NCI-H2196 (cell line): Measurements from ENCODE around the gene SPACA9.

Experiments used
- DNase-seq: peaks from one replicate; lab custom pipeline; 2025; ENCODE audit not compliant: unreplicated experiment; lab: John Stamatoyannopoulos, UW

Gene SPACA9

GRCh38 chr9:132862533-132862932 lies 16.2 kb upstream of the SPACA9 start:
- DNase-seq = no peak

GRCh38 chr9:132863096-132863495 lies 15.6 kb upstream of the SPACA9 start:
- DNase-seq = no peak

GRCh38 chr9:132864277-132864676 lies 14.4 kb upstream of the SPACA9 start:
- DNase-seq = no peak

- DNase-seq = no peak
Observed at GRCh38 chr9:132864691-132865090, 14.0 kb upstream of the SPACA9 start.

GRCh38 chr9:132866898-132867297 lies 11.8 kb upstream of the SPACA9 start:
- no peak for DNase-seq

GRCh38 chr9:132869266-132869665 lies 9.4 kb upstream of the SPACA9 start:
- DNase-seq = no peak

GRCh38 chr9:132873403-132873802 lies 5.3 kb upstream of the SPACA9 start:
- no peak for DNase-seq

GRCh38 chr9:132875159-132875558 lies 3.5 kb upstream of the SPACA9 start:
- no peak for DNase-seq

- DNase-seq = no peak
Observed at GRCh38 chr9:132876849-132877248, 1.8 kb upstream of the SPACA9 start.

GRCh38 chr9:132877458-132877823 lies 1.3 kb upstream of the SPACA9 start:
- DNase-seq = no peak

GRCh38 chr9:132877824-132878694 lies 639 bp upstream of the SPACA9 start, which contains the start of gene AK8:
TSS of gene AK8 (minus strand) at chr9:132878284. CDS start at chr9:132878255, 29 bp downstream.
- peak; percentile 79 for DNase-seq

GRCh38 chr9:132879457-132880323 lies 992 bp downstream of the SPACA9 start:
- no peak for DNase-seq

- DNase-seq = no peak
Observed at GRCh38 chr9:132880324-132880661, 1.6 kb downstream of the SPACA9 start.

GRCh38 chr9:132881826-132882225 lies 3.1 kb downstream of the SPACA9 start:
- DNase-seq = no peak

GRCh38 chr9:132882616-132883015 lies 3.9 kb downstream of the SPACA9 start:
- no peak for DNase-seq

GRCh38 chr9:132883349-132884294 lies 4.9 kb downstream of the SPACA9 start:
- DNase-seq = no peak

GRCh38 chr9:132885720-132886333 lies 7.1 kb downstream of the SPACA9 start:
- no peak for DNase-seq

- no peak for DNase-seq
Observed at GRCh38 chr9:132886334-132886725, 7.6 kb downstream of the SPACA9 start.

- no peak for DNase-seq
Observed at GRCh38 chr9:132887181-132888120, 8.8 kb downstream of the SPACA9 start.
